22Rv1 (cell line): ENCODE results near the gene TRIM15.

Experiments used
- H3K27ac ChIP-seq: fragments of 450-650 bp; 2 replicates; pipeline ENCODE4 v1.5.1; 2017
- ZFX ChIP-seq: fragments of 450-650 bp; IDR thresholded peaks from 2 replicates; pipeline ENCODE4 v1.6.1; 2017; ENCODE audit warnings: antibody characterized with exemption, borderline replicate concordance
- TF ChIP-seq, protein P1 (sequence below): fragments of 450-650 bp; IDR thresholded peaks from 2 replicates; pipeline ENCODE4 v1.5.1; 2017; ENCODE audit warnings: mild to moderate bottlenecking

TRIM15 gene

DNA sequence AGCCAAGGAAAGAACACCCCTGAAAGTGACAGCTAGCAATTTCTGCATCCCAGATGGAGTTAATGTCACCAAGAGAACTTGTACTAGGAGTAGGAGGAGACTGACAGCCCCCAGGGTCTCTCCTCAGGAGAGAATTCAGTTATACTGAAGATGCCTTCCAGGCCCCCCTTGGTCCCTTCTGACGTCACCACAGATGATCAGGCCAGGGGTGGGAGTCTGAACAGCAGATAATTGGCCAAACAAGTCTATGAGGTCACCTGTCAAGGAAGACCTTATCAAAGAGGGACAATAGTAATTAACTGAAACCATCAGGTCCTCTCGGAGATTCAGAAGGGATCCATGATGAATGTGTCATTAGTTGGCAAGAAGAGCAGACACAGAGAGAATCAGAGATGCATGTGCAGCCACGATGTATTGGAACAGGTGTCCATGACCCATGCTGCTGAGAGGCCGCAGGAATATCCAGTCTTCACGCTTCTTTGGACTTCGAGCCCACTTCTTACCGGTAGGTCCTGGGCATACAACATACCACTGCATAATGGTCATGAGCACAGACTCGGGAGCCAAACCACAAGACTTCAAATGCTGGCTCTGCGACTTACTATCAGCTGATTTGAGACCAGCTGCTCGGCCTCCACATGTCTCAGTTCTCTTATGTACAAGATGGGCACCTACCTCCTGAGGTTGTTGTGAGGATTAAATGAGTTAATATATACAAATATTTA lies 12.5 kb upstream of the TRIM15 start:
- TF ChIP-seq, protein P1, sequence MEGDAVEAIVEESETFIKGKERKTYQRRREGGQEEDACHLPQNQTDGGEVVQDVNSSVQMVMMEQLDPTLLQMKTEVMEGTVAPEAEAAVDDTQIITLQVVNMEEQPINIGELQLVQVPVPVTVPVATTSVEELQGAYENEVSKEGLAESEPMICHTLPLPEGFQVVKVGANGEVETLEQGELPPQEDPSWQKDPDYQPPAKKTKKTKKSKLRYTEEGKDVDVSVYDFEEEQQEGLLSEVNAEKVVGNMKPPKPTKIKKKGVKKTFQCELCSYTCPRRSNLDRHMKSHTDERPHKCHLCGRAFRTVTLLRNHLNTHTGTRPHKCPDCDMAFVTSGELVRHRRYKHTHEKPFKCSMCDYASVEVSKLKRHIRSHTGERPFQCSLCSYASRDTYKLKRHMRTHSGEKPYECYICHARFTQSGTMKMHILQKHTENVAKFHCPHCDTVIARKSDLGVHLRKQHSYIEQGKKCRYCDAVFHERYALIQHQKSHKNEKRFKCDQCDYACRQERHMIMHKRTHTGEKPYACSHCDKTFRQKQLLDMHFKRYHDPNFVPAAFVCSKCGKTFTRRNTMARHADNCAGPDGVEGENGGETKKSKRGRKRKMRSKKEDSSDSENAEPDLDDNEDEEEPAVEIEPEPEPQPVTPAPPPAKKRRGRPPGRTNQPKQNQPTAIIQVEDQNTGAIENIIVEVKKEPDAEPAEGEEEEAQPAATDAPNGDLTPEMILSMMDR = no peak
- TF ChIP-seq ZFX = no peak
- H3K27ac ChIP-seq = no peak overlapping the region

DNA sequence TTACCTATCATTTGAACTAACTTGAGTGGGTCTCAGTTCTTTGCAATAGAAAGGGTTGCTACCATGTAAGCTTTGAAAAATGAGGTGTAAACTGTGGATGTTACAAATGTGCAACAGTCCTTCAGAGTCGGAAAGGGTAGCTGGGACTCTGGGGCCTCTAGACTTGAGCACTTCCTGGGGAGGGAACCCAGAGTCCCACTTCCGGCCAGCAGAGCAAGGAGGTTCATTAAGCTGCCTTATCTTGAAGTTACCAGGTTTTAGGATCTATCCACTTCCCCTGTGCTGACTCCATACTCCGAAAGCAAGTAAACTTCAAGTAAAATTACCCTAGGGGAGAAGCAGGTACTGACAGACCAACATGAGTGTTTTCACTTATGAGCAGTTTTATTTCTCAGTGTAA lies 11.8 kb upstream of the TRIM15 start:
- TF ChIP-seq, protein P1 = no peak
- TF ChIP-seq ZFX = no peak
- H3K27ac ChIP-seq = no peak overlapping the region

- H3K27ac ChIP-seq = no peak overlapping the region
- TF ChIP-seq ZFX = no peak
- TF ChIP-seq, protein P1 = no peak
These were observed 11.2 kb upstream of the TRIM15 start for GRCh38 chr6:30152016-30152673.

GRCh38 chr6:30152910-30153610 lies 10.3 kb upstream of the TRIM15 start:
- TF ChIP-seq, protein P1 = no peak
- no peak for TF ChIP-seq ZFX
- no peak overlapping the region for H3K27ac ChIP-seq

GRCh38 chr6:30154061-30154460 lies 9.3 kb upstream of the TRIM15 start:
- H3K27ac ChIP-seq = no peak overlapping the region
- no peak for TF ChIP-seq ZFX
- TF ChIP-seq, protein P1 = no peak

- no peak overlapping the region for H3K27ac ChIP-seq
- TF ChIP-seq, protein P1 = no peak
- no peak for TF ChIP-seq ZFX
These were observed 8.4 kb upstream of the TRIM15 start for GRCh38 chr6:30154709-30155519.
